NCI-H82 treated with DMSO at 0.1 percent for 48 hours (cell line): Measurements from ENCODE around the gene LRRTM4.
"Not testable (repeated sequence)": the region's sequence is repeated elsewhere in the genome, so short reads cannot be mapped to it uniquely, and the experiment has no call there.

Source experiments
- DNase-seq: peaks from one replicate; lab custom pipeline; 2025; ENCODE audit not compliant: unreplicated experiment; lab: John Stamatoyannopoulos, UW

The LRRTM4 gene

DNA sequence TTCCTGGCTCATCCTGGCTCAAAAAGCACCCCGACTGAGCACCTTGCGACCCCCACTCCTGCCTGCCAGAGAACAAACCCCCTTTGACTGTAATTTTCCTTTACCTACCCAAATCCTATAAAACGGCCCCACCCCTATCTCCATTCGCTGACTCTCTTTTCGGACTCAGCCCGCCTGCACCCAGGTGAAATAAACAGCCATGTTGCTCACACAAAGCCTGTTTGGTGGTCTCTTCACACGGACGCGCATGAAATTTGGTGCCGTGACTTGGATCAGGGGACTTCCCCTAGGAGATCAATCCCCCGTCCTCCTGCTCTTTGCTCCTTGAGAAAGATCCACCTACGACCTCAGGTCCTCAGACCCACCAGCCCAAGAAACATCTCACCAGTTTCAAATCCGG lies 433.8 kb downstream of the LRRTM4 start:
- not testable (repeated sequence) for DNase-seq

DNA sequence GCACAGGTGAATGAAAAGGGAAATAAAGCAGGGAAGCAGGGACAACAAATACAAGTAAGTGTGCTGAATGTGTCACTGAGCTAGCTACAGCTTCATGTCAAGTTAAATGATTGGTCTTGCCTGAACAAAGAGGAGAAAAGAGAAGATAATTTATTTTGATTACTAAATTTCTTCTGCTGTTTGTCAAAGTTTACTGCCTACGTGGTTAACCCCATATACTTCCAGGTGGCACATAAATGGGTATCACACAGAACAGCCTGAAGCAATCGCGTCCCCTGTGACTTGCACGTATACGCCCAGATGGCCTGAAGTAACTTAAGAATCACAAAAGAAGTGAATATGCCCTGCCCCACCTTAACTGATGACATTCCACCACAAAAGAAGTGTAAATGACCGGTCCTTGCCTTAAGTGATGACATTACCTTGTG lies 434.2 kb downstream of the LRRTM4 start:
- no peak for DNase-seq

DNA sequence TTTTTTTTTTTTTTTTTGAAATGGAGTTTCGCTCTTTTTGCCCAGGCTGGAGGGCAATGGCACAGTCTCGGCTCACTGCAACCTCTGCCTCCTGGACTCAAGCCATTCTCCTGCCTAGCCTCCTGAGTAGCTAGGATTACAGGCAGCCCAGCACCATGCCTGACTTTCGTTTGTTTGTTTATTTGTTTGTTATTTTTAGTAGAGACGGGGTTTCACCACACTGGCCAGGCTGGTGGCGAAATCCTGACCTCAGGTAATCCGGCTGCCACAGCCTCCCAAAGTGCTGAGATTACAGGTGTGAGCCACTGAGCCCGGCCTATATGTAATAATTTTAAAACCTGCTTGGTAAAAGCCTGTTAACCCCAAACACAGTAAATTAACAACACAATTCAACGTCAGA lies 435.7 kb downstream of the LRRTM4 start:
- DNase-seq = no peak

DNA sequence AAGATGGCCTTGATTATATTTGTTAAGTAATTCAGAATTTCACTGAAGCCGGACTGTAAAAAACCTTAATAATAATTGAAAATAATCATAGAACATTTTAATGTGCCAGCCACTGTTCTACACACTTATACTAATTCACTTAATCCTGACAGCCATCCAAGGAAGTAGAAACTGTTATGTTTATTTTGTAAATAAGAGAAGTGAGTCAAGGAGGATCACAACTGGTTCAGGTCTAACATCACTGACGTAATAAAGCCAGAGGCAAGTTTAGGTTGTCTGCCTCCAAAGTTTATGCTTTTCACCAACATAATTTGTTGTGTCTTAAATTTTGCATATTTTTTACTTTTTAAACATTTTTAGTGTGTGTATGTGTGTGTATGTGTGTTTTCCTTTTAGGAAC lies 436.1 kb downstream of the LRRTM4 start:
- no peak for DNase-seq

DNA sequence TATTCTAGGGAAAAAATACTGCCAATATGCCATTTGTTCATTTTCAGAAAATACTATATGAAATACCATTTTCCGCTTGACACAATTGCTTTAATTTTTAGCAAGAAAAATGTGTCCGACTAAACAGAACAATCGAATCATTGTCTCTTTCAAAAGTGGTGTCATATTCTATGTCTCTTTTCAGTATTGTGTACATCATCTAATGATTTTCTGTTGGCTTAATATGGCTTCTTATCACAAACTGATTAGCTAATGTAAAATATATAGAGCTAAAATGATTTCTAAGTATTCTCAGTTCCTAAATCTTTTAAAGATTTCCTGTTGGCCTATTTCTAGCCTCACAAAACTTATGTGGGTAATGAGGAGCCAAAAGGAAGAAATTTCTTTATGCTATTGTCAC lies 436.6 kb downstream of the LRRTM4 start:
- DNase-seq = no peak

- DNase-seq = no peak
Observed at GRCh38 chr2:77081597-77081996, 440.6 kb downstream of the LRRTM4 start.

GRCh38 chr2:77064324-77064723 lies 457.9 kb downstream of the LRRTM4 start:
- no peak for DNase-seq

DNA sequence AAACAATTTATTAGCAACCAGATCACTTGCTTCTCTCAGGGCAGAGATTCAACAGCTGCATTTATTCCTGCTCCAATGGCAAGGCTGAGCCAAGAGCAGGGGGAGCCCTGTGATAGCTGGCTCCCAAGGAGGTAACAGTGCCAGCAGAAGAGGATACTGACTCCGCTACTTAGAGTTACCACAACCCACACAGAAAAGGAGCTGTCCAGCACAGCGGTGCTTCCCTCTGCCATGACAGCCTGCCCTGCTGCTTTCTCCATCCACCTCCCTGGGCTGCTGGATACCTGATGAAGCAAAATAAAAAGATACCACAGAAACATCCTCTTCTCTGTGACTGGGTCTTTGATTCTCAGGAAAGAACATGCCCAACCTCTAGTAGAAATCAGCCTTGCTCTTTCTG lies 467.2 kb downstream of the LRRTM4 start:
- DNase-seq = no peak

DNA sequence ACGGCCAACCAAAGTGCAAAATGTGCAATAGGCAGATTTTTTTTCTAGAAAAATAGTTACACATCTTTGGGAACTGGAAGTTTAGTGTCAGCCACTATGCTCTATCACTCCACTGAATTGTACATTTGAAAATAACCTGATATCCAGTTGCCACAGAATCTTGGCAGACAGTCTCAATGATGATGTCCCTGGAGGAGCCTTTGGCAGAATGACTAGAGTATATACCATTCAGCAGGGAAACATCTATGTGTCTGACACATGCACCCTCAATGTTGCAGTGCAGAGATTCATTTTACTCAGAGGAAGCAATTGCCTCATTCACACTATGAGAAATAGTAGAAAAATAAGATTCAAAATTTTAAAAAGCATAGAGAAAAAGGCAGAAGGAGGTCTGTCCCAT lies 475.8 kb downstream of the LRRTM4 start:
- no peak for DNase-seq

DNA sequence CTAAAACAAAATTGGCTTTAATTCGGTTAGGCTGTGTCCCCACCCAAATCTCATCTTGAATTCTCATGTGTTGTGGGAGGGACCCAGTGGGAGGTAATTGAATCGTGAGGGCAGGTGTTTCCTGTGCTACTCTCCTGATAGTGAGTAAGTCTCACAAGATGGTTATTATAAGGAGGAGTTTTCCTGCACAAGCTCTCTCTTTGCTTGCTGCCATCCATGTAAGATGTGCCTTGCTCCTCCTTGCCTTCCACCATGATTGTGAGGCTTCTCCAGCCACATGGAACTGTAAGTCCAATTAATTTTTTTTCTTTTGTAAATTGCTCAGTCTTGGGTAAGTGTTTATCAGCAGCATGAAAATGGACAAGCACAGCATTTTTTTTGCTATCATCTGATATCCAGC lies 476.7 kb downstream of the LRRTM4 start:
- not testable (repeated sequence) for DNase-seq

- no peak for DNase-seq
Observed at GRCh38 chr2:77034445-77034844, 487.7 kb downstream of the LRRTM4 start.

GRCh38 chr2:77029237-77029636 lies 492.9 kb downstream of the LRRTM4 start:
- not testable (repeated sequence) for DNase-seq

- DNase-seq = no peak
Observed at GRCh38 chr2:77028032-77028600, 494.1 kb downstream of the LRRTM4 start.

DNA sequence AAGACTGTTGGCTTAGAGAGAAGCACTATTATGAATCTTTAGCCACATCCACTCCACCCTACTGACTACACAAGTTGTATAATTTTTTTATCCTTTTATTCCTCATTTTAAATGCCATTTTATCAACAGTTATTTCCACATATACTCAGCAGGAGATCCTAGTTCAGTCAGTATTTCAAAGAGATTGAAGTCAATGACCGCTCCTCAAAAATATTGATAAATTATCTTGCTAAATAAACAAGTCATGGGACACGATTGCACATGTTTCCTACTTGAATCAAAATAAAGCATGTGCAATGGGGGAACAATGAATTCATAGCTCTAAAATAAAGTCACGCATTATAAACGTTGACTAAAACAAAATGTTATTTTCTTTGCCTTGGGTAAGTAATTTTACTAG lies 496.5 kb downstream of the LRRTM4 start:
- DNase-seq = no peak

DNA sequence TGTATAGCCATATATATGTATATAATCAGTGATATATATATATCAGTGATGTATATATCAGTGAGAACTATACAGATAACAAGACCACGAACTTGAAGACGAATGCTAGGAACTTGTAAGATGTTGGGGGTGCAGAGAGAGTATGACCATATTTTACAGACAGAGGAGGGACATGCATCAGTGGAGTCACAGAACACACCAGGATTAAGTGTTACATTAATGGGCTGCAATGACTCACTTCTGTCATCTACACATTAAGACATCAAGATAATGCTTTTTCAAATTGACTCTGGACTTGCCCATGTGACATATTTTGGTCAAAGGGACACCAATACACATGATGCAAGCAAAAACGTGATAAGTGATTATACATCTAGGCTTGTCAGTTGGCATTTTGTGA lies 501.0 kb downstream of the LRRTM4 start:
- DNase-seq = no peak

DNA sequence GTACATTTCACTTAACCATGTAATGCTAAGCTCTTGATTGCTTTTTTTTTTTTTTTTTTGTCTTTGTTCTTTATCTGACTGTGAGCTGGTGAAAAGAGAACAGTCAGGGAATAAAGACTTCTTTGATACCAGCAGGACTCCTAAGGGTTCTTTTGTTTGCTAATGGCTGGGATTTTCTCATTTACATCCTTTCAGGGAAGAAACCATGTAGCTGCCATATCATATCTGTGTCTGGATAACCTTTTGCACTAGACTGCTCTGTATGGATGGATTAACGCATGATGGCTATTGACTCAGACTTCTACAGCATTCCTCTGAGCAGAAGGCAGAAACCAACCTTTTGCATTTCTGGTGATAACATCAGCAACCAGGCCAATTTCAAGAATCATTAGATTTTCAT lies 504.0 kb downstream of the LRRTM4 start:
- no peak for DNase-seq

- DNase-seq = no peak
Observed at GRCh38 chr2:77017355-77017745, 504.8 kb downstream of the LRRTM4 start.

- no peak for DNase-seq
Observed at GRCh38 chr2:77016443-77017354, 505.5 kb downstream of the LRRTM4 start.

DNA sequence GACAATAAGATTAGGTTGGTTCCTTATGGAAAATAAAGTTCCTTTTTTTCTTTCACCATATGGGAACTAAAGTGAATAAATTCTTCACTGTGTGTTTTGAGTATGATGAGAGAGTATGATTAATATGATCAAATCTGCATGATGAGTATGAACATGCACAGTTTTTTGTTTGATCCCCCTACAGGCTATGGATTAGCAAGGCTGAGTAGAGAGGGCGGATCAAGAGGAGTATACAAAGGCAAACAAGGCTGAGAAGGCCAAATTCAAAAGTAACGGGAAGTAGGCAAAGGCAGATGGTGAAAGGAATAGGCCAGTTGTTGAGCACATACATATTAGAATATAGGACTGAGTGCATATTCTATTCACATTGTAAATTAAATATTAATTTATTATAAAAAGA lies 508.2 kb downstream of the LRRTM4 start:
- DNase-seq = no peak

GRCh38 chr2:77013457-77013856 lies 508.7 kb downstream of the LRRTM4 start:
- DNase-seq = no peak

- no peak for DNase-seq
Observed at GRCh38 chr2:77009307-77009706, 512.9 kb downstream of the LRRTM4 start.

- no peak for DNase-seq
Observed at GRCh38 chr2:77008853-77009252, 513.3 kb downstream of the LRRTM4 start.

- DNase-seq = no peak
Observed at GRCh38 chr2:77007686-77008085, 514.5 kb downstream of the LRRTM4 start.
